ENCODE data around the gene REXO4. TPM values are rescaled to one million over a fixed set of nuclear protein-coding genes. Genes with fewer than 3 reads are reported as not detected.

Gene REXO4
- total RNA-seq, 1 donor from 2014 or later: 30.3 TPM

DNA sequence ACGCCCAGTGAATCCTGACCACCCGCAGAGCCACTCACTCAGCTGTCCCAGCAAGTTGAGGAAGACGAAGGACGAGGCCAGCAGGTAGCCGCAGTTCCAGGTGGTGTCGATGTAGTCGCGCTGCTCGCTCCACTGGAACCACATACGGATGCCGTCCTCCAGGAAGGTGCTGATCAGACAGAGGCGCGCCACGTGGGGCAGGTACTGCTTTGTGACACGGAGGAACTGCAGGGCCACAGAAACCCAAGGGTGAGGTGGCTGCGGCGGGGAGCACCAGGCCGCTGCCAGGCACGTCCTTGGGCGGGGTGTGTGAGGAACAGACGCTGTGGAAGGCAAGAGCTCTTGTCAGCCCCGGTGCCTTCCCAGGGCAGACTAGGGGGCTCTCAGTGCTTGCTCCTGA is 50.6 kb downstream of the REXO4 start:
- Mint-ChIP-seq H3K9me3 (ENCODE audit: low read depth) (no peaks in the 10 kb centered on the region), H3K4me1 (ENCODE audit: low read depth) (peaks cover 13% of the 10 kb centered on the region), H3K4me3 (ENCODE audit: low read depth) (no peak overlapping the region), H3K27me3 (no peaks in the 10 kb centered on the region), H3K36me3 (ENCODE audit: insufficient read depth) (peaks cover 19% of the 10 kb centered on the region), H3K27ac (no peak overlapping the region)
- TF ChIP-seq, protein P1, sequence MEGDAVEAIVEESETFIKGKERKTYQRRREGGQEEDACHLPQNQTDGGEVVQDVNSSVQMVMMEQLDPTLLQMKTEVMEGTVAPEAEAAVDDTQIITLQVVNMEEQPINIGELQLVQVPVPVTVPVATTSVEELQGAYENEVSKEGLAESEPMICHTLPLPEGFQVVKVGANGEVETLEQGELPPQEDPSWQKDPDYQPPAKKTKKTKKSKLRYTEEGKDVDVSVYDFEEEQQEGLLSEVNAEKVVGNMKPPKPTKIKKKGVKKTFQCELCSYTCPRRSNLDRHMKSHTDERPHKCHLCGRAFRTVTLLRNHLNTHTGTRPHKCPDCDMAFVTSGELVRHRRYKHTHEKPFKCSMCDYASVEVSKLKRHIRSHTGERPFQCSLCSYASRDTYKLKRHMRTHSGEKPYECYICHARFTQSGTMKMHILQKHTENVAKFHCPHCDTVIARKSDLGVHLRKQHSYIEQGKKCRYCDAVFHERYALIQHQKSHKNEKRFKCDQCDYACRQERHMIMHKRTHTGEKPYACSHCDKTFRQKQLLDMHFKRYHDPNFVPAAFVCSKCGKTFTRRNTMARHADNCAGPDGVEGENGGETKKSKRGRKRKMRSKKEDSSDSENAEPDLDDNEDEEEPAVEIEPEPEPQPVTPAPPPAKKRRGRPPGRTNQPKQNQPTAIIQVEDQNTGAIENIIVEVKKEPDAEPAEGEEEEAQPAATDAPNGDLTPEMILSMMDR (IDR thresholded peaks at IDR 0.05; ENCODE audit: unreplicated experiment): no peak
- DNase-seq (ENCODE audit: low spot score, unreplicated experiment): no peak

- Mint-ChIP-seq H3K4me1 (ENCODE audit: low read depth) (peaks cover 11% of the 10 kb centered on the region), H3K27me3 (no peaks in the 10 kb centered on the region), H3K27ac (no peak overlapping the region), H3K9me3 (ENCODE audit: low read depth) (no peaks in the 10 kb centered on the region), H3K4me3 (ENCODE audit: low read depth) (no peak overlapping the region), H3K36me3 (ENCODE audit: insufficient read depth) (peaks cover 25% of the 10 kb centered on the region)
- TF ChIP-seq, protein P1 (IDR thresholded peaks at IDR 0.05; ENCODE audit: unreplicated experiment): no peak
- DNase-seq (ENCODE audit: low spot score, unreplicated experiment): no peak
Measured at GRCh38 chr9:133366435-133366834, 51.4 kb downstream of the REXO4 start.

DNA sequence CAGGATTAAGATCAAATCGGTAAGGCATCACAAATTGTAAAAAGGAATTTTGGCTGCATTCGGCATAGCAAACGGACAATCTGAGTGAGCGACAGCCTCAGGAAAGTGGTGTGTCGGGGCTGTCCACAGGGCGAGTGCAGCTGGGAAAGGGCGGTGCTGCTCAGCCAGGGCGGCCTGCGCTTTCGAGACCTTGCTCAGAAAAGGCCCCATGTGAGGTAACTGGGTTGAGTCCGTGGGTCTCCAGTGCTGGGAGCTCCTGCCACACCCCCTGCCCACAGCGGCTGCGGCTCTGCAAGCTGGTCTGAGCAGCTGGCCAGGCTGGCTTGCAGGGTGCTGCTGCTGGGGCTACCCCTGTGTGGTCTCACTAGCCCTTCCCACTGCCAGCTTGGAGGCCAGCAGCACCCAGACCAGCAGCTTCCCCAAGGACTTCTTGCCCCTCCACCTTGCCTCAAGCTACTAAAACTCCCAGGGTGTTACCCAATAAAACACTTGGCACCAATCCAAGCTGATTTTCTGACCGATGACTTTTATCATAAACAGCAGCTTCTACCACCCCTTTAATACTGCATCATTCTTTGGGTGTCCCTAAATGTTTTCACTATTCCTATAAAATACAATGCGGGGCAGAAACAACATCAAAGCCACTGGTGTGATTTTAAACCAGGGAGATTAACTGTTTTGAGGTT is 55.3 kb downstream of the REXO4 start:
- Mint-ChIP-seq H3K4me3 (ENCODE audit: low read depth) (no peak overlapping the region), H3K27me3 (no peaks in the 10 kb centered on the region), H3K36me3 (ENCODE audit: insufficient read depth) (peaks cover 26% of the 10 kb centered on the region), H3K4me1 (ENCODE audit: low read depth) (peaks cover 7% of the 10 kb centered on the region), H3K27ac (no peak overlapping the region), H3K9me3 (ENCODE audit: low read depth) (no peaks in the 10 kb centered on the region)
- TF ChIP-seq, protein P1 (IDR thresholded peaks at IDR 0.05; ENCODE audit: unreplicated experiment): no peak
- DNase-seq (ENCODE audit: low spot score, unreplicated experiment): no peak

DNA sequence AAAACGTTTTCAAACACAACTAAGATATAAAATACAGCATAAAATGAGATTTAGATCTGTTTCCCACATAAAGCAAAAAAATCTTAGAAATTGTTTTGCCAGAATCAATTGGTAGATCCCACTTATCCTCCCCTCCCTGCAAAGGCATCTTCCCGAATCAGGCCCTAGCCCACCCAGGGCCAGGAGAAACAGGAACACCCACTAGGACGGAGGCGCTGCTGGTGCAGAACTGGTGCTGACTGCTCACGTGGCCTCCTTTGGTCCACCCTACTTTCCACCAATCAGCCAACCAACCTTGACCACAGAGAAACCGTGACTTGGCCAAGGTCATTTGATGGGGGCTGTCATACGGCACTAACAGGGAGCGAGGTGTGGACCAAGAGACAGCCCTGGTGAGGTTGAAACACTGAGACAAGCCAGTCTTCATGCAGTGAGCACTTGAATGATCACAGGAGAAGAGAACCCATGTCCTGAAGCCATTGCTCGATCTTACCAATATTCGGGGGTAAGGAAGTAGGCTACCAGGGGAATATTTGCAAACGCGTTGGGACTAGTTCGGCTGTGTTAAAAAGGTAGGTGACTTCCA is 56.2 kb downstream of the REXO4 start:
- TF ChIP-seq, protein P1 (IDR thresholded peaks at IDR 0.05; ENCODE audit: unreplicated experiment): no peak

DNA sequence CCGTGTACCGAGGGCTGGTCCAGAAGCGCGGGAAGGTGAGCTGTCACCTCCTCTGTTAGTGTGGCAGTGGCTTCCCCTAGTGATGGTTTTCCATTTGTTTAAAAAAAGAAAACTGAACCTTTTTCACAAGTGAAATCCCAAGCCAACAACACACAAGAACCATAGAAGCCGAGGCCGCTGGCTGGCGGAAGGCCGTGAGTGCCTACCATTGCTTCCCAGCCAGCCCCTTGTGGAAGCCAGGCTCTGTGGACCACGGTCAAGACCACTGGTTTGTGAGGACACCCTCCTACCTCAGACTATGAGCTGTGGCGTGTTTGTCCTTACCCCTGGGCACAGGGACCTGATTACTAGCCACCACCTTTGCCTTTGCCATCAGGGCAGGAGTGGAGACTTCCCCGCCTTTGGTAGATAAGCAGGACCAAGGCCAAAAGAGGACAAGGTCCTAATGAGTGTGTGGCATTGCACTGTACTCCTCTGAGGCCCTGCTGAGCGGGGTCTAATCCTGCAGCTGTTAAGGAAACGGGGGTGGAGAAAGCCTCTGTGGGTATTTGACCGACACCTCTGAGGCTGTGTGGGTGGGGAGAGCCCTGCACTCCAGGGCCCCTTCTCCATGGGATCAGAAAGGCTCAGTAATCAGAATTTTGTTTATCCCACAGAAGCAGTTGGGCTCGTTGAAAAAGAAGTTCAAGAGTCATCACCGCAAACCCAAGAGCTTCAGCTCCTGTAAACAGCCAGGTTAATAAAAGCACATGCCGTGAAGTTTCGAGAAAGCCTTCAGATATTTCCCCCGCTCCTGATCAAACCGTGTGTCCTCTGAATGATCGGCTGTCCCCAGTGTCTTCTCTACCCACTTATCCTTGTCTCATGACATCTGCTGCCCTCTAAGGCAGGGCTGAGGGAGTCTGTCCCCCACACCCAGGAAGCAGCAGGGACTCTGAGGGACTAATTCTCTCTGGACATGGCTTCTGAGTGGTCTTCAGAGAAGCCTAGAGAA is 57.1 kb downstream of the REXO4 start:
- H3K27ac Mint-ChIP-seq: no peak overlapping the region
- no peak overlapping the region for H3K4me3 Mint-ChIP-seq (ENCODE audit: low read depth)
- H3K9me3 Mint-ChIP-seq (ENCODE audit: low read depth): no peaks in the 10 kb centered on the region
- peaks cover 20% of the 10 kb centered on the region for H3K36me3 Mint-ChIP-seq (ENCODE audit: insufficient read depth)
- H3K4me1 Mint-ChIP-seq (ENCODE audit: low read depth): peaks cover 10% of the 10 kb centered on the region
- TF ChIP-seq, protein P1 (IDR thresholded peaks at IDR 0.05; ENCODE audit: unreplicated experiment): no peak
- DNase-seq (ENCODE audit: low spot score, unreplicated experiment): no peak
- no peaks in the 10 kb centered on the region for H3K27me3 Mint-ChIP-seq

More for the DNA sequence above, 56.2 kb downstream of the REXO4 start:
- H3K27ac Mint-ChIP-seq: no peak overlapping the region
- H3K4me3 Mint-ChIP-seq (ENCODE audit: low read depth): no peak overlapping the region
- peaks cover 10% of the 10 kb centered on the region for H3K4me1 Mint-ChIP-seq (ENCODE audit: low read depth)
- DNase-seq (ENCODE audit: low spot score, unreplicated experiment): no peak
- H3K27me3 Mint-ChIP-seq: no peaks in the 10 kb centered on the region
- H3K9me3 Mint-ChIP-seq (ENCODE audit: low read depth): no peaks in the 10 kb centered on the region
- H3K36me3 Mint-ChIP-seq (ENCODE audit: insufficient read depth): peaks cover 26% of the 10 kb centered on the region
